PFSK-1 (cell line): ENCODE measurements around the gene DSP.

Source experiments
- FOXP2 ChIP-seq: optimal IDR thresholded peaks from 2 replicates; pipeline ENCODE3; 2011; ENCODE audit warnings: borderline replicate concordance, control low read depth, inconsistent platforms; ENCODE audit not compliant: insufficient read depth; ENCODE audit errors: extremely low read length, extremely low read depth
- POLR2AphosphoS5 ChIP-seq: IDR thresholded peaks from 2 replicates; pipeline ENCODE4 v1.6.1; 2012; ENCODE audit warnings: low read depth, mild to moderate bottlenecking, control low read depth, low read length, moderate library complexity
- SIN3A ChIP-seq: IDR thresholded peaks from 2 replicates; pipeline ENCODE4 v1.6.1; 2012; ENCODE audit warnings: mild to moderate bottlenecking, low read length, moderate library complexity, borderline replicate concordance; ENCODE audit not compliant: insufficient read depth
- TAF1 ChIP-seq: IDR thresholded peaks from 2 replicates; pipeline ENCODE4 v1.6.1; 2012; ENCODE audit warnings: low read length, control low read depth, borderline replicate concordance; ENCODE audit not compliant: insufficient read depth
- TF ChIP-seq, protein P1 (sequence below), 2 experiments: IDR thresholded peaks; 2 replicates each; pipeline versions ENCODE4 v1.6.1 to v1.8.0; 2011 to 2012; ENCODE audit warnings: low read depth in 2 of 2, low read length in 2 of 2, control low read depth in 1 of 2, inconsistent platforms in 1 of 2, mild to moderate bottlenecking in 1 of 2, moderate library complexity in 1 of 2; ENCODE audit not compliant: insufficient read depth in 1 of 2

The DSP gene

DNA sequence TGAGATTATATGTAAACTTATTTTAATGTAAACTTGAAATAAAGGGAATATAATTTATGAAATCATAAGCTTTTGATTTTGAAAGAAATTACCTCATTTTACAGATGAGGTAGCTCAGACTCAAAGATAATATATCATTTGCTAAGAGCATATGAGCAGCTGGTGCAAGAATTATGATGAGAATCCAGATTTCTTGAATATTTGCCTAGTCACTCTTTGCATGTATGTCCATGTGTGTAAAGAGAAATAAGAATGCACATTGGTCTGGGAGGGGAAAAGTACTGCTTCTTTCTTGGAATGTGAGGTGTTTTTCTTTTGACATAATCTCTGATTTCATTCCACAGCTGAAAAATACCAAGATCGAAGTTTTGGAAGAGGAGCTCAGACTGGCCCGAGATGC lies 37.5 kb downstream of the DSP start:
- TF ChIP-seq POLR2AphosphoS5 (no peak), SIN3A (no peak), TAF1 (no peak), FOXP2 (no peak)
- TF ChIP-seq, protein P1, sequence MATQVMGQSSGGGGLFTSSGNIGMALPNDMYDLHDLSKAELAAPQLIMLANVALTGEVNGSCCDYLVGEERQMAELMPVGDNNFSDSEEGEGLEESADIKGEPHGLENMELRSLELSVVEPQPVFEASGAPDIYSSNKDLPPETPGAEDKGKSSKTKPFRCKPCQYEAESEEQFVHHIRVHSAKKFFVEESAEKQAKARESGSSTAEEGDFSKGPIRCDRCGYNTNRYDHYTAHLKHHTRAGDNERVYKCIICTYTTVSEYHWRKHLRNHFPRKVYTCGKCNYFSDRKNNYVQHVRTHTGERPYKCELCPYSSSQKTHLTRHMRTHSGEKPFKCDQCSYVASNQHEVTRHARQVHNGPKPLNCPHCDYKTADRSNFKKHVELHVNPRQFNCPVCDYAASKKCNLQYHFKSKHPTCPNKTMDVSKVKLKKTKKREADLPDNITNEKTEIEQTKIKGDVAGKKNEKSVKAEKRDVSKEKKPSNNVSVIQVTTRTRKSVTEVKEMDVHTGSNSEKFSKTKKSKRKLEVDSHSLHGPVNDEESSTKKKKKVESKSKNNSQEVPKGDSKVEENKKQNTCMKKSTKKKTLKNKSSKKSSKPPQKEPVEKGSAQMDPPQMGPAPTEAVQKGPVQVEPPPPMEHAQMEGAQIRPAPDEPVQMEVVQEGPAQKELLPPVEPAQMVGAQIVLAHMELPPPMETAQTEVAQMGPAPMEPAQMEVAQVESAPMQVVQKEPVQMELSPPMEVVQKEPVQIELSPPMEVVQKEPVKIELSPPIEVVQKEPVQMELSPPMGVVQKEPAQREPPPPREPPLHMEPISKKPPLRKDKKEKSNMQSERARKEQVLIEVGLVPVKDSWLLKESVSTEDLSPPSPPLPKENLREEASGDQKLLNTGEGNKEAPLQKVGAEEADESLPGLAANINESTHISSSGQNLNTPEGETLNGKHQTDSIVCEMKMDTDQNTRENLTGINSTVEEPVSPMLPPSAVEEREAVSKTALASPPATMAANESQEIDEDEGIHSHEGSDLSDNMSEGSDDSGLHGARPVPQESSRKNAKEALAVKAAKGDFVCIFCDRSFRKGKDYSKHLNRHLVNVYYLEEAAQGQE (IDR thresholded peaks at IDR 0.05; ENCODE audit: insufficient read depth in 1 of 2, low read depth in 2 of 2, low read length in 2 of 2) = no peak

DNA sequence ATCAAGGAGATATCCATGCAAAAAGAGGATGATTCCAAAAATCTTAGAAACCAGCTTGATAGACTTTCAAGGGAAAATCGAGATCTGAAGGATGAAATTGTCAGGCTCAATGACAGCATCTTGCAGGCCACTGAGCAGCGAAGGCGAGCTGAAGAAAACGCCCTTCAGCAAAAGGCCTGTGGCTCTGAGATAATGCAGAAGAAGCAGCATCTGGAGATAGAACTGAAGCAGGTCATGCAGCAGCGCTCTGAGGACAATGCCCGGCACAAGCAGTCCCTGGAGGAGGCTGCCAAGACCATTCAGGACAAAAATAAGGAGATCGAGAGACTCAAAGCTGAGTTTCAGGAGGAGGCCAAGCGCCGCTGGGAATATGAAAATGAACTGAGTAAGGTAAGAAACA lies 38.4 kb downstream of the DSP start:
- TF ChIP-seq SIN3A (no peak), POLR2AphosphoS5 (no peak), TAF1 (no peak), FOXP2 (no peak)
- TF ChIP-seq, protein P1 (IDR thresholded peaks at IDR 0.05; ENCODE audit: insufficient read depth in 1 of 2, low read depth in 2 of 2, low read length in 2 of 2) = no peak

DNA sequence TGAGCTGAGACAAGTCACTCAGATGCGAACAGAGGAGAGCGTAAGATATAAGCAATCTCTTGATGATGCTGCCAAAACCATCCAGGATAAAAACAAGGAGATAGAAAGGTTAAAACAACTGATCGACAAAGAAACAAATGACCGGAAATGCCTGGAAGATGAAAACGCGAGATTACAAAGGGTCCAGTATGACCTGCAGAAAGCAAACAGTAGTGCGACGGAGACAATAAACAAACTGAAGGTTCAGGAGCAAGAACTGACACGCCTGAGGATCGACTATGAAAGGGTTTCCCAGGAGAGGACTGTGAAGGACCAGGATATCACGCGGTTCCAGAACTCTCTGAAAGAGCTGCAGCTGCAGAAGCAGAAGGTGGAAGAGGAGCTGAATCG lies 39.1 kb downstream of the DSP start:
- TF ChIP-seq TAF1 = no peak

DNA sequence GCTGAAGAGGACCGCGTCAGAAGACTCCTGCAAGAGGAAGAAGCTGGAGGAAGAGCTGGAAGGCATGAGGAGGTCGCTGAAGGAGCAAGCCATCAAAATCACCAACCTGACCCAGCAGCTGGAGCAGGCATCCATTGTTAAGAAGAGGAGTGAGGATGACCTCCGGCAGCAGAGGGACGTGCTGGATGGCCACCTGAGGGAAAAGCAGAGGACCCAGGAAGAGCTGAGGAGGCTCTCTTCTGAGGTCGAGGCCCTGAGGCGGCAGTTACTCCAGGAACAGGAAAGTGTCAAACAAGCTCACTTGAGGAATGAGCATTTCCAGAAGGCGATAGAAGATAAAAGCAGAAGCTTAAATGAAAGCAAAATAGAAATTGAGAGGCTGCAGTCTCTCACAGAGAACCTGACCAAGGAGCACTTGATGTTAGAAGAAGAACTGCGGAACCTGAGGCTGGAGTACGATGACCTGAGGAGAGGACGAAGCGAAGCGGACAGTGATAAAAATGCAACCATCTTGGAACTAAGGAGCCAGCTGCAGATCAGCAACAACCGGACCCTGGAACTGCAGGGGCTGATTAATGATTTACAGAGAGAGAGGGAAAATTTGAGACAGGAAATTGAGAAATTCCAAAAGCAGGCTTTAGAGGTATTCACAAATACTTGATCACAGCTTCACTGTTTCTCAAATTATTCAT lies 39.6 kb downstream of the DSP start:
- no peak for TF ChIP-seq FOXP2
- TF ChIP-seq, protein P1 (IDR thresholded peaks at IDR 0.05; ENCODE audit: insufficient read depth in 1 of 2, low read depth in 2 of 2, low read length in 2 of 2) = no peak
- no peak for TF ChIP-seq SIN3A
- TF ChIP-seq POLR2AphosphoS5 = no peak
- no peak for TF ChIP-seq TAF1

DNA sequence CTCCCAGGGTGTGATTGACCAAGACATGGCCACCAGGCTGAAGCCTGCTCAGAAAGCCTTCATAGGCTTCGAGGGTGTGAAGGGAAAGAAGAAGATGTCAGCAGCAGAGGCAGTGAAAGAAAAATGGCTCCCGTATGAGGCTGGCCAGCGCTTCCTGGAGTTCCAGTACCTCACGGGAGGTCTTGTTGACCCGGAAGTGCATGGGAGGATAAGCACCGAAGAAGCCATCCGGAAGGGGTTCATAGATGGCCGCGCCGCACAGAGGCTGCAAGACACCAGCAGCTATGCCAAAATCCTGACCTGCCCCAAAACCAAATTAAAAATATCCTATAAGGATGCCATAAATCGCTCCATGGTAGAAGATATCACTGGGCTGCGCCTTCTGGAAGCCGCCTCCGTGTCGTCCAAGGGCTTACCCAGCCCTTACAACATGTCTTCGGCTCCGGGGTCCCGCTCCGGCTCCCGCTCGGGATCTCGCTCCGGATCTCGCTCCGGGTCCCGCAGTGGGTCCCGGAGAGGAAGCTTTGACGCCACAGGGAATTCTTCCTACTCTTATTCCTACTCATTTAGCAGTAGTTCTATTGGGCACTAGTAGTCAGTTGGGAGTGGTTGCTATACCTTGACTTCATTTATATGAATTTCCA lies 43.9 kb downstream of the DSP start:
- TF ChIP-seq TAF1 = no peak
- TF ChIP-seq SIN3A = no peak
- TF ChIP-seq POLR2AphosphoS5 = no peak
- no peak for TF ChIP-seq FOXP2
- TF ChIP-seq, protein P1 (IDR thresholded peaks at IDR 0.05; ENCODE audit: insufficient read depth in 1 of 2, low read depth in 2 of 2, low read length in 2 of 2) = no peak
